Measurements from ENCODE around the gene IL32. TPM values are rescaled to one million over a fixed set of nuclear protein-coding genes. Genes with fewer than 3 reads are reported as not detected.

IL32 gene
- total RNA-seq, 4 donors from 2014 or later, result 21.9 to 720 (median 492) TPM

DNA sequence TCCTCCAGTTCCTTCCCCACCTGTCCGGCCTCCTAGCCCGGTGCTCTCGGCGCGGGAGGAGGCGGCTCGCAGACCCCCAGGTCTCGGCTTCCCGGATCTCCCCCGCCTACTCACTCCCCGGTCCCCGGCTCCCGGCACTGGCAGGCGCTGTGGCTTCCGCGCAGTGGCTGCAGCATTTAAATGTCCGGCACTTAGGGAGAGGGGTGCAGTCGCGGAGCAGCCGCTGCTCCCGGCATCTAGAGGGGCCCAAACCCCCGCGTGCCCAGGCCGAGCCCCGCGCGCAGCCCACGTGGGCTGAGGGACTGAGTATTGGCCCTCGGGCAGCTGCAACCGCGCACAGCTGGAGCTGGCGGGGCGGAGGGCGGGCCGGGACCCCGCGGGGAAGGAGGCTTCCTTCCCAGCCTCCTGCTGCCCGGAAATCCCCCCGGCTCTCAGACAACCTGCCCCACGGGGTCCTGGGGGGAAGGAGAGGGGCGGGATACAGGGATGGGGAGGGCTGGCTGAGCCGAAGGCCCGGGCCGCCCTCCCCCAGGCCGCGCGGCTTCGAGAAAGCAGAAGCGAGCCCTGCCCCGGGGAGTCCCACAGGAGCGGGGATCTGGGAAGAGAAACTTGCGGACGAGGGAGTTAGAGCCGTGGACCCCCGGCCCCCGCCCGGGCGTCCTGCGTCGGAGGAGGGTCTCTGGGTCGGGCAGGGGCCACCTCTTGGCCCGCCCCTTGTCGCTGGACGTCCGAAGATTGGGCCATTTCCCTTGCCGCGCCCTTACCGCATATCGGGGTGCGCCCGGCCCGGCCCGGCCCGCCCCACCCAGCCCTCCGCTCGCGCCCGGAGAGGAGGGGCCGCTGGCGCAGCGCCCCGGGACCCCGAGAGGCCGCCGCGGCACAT lies 19.4 kb upstream of the IL32 start, which contains the start of gene MMP25:
Gene MMP25, plus strand, starts transcription at position 804 of the 883 bp plus-strand sequence. CDS start 357 bp downstream, outside the sequence.
- in situ Hi-C loops (cut with MboI; ENCODE audit: low pct_ligation_motif_present in 1 of 4, low pct_unique_long_range_greater_than_20kb in 1 of 4, low sequenced_read_pairs in 3 of 4), result loop anchor here in 1 of 4 donors (25.0 kb wide), 1 partner anchor 91 kb away; the partner anchor contains the start of gene ZNF213
- DNase-seq, result peak; percentile 37

DNA sequence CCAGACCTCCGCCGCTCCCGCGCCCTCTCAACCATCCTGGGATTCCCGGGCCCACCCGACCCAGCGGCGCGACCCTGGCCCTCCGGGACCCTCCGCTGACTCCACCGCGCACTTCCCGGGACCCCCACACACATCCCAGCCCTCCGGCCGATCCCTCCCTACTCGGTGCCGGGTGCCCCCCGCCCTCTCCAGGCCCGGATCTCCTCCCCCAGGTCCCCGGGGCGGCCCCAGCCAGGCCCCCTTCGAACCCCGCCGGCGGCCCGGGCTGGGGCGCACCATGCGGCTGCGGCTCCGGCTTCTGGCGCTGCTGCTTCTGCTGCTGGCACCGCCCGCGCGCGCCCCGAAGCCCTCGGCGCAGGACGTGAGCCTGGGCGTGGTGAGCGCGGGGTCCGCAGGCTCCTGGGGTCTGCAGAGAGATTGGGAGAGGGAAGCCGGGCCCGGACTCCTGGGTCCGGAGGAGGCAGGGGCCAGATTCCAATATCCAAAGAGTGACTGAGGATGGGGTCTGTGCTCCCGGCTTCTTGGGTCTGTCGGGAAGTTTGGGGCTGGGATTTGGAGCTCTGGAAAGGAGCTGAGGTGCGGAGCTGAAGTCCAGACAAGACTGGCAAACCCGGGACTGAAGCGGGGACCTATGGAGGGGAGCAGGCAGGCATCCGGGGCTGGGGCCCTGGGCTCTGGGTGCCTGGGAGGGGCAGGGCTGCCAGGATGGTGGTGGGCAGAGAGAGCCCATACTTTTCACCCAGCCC lies 18.6 kb upstream of the IL32 start:
- Histone ChIP-seq H3K27ac (no peak overlapping the region), H3K4me1 (peaks cover 0 to 22% (median 21%) of the 10 kb centered on the region in 4 donors), H3K36me3 (no peaks in the 10 kb centered on the region), H3K4me3 (peak overlapping the region in 3 of 4 donors; percentile 7 to 53 (median 25)), H3K9me3 (no peaks in the 10 kb centered on the region), H3K27me3 (peaks cover 87% of the 10 kb centered on the region)
- WGBS, 2 donors (ENCODE audit: low coverage in 1 of 2), result 2% methylated on average over 48 of the region's 54 CpGs; no CpG with 5 or more reads in 1 of the 2 donors
- TF ChIP-seq, protein P1, sequence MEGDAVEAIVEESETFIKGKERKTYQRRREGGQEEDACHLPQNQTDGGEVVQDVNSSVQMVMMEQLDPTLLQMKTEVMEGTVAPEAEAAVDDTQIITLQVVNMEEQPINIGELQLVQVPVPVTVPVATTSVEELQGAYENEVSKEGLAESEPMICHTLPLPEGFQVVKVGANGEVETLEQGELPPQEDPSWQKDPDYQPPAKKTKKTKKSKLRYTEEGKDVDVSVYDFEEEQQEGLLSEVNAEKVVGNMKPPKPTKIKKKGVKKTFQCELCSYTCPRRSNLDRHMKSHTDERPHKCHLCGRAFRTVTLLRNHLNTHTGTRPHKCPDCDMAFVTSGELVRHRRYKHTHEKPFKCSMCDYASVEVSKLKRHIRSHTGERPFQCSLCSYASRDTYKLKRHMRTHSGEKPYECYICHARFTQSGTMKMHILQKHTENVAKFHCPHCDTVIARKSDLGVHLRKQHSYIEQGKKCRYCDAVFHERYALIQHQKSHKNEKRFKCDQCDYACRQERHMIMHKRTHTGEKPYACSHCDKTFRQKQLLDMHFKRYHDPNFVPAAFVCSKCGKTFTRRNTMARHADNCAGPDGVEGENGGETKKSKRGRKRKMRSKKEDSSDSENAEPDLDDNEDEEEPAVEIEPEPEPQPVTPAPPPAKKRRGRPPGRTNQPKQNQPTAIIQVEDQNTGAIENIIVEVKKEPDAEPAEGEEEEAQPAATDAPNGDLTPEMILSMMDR (IDR thresholded peaks at IDR 0.05), result no peak
- no peak for TF ChIP-seq POLR2AphosphoS5 (IDR thresholded peaks at IDR 0.05)
- no peak for TF ChIP-seq POLR2A (IDR thresholded peaks at IDR 0.05)
- TF ChIP-seq EP300 (IDR thresholded peaks at IDR 0.05; ENCODE audit: low read depth), result no peak
- intact Hi-C loops (cut with DNase I; ENCODE audit: low total_unique reads) (no loop called here), in situ Hi-C loops (cut with MboI; ENCODE audit: low pct_ligation_motif_present in 1 of 4, low pct_unique_long_range_greater_than_20kb in 1 of 4, low sequenced_read_pairs in 3 of 4) (loop anchor here in 1 of 4 donors (25.0 kb wide), 1 partner anchor 90 kb away; the partner anchor contains the start of gene ZNF213)
- DNase-seq, result no peak

More for the DNA sequence above, 19.4 kb upstream of the IL32 start, which contains the start of gene MMP25:
- 2% methylated on average over 72 of the region's 86 CpGs; no CpG with 5 or more reads in 1 of the 2 donors for whole genome bisulfite sequencing, 2 donors (ENCODE audit: low coverage in 1 of 2)
- peaks cover 87% of the 10 kb centered on the region for H3K27me3 ChIP-seq
- H3K36me3 ChIP-seq, result no peaks in the 10 kb centered on the region
- no peaks in the 10 kb centered on the region for H3K9me3 ChIP-seq
- peaks cover 0 to 22% (median 21%) of the 10 kb centered on the region in 4 donors for H3K4me1 ChIP-seq
- H3K4me3 ChIP-seq, result peak within 1 kb of the TSS in 3 of 4 donors; percentile 7 to 53 (median 25)
- no peak for TF ChIP-seq POLR2AphosphoS5 (IDR thresholded peaks at IDR 0.05)
- no peak for TF ChIP-seq POLR2A (IDR thresholded peaks at IDR 0.05)
- intact Hi-C loops (cut with DNase I; ENCODE audit: low total_unique reads), result no loop called here
- H3K27ac ChIP-seq, result no peak within 1 kb of the TSS

DNA sequence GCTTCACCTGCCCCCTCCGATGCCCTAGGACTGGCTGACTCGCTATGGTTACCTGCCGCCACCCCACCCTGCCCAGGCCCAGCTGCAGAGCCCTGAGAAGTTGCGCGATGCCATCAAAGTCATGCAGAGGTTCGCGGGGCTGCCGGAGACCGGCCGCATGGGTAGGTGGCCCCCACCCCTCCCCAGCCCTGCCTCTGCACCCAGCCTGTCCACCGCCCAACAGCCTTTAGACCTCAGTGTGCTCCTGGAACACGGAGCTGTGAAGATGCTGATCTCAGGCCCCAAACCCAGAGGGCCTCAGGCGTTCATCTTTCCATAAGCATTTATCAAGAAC lies 18.1 kb upstream of the IL32 start:
- H3K36me3 ChIP-seq, result no peaks in the 10 kb centered on the region
- in situ Hi-C loops (cut with MboI; ENCODE audit: low pct_ligation_motif_present in 1 of 4, low pct_unique_long_range_greater_than_20kb in 1 of 4, low sequenced_read_pairs in 3 of 4), result loop anchor here in 1 of 4 donors (25.0 kb wide), 1 partner anchor 90 kb away; the partner anchor contains the start of gene ZNF213

DNA sequence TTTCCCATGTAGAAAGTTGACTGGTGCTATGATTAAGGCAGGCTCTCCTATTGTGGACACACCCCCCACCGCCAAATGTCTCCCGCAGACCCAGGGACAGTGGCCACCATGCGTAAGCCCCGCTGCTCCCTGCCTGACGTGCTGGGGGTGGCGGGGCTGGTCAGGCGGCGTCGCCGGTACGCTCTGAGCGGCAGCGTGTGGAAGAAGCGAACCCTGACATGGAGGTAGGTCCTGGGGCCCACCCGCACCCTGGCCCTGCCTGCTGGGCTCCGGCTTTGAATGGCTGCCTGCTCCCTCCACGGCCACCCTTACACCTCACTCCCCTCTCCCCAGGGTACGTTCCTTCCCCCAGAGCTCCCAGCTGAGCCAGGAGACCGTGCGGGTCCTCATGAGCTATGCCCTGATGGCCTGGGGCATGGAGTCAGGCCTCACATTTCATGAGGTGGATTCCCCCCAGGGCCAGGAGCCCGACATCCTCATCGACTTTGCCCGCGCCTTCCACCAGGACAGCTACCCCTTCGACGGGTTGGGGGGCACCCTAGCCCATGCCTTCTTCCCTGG lies 15.4 kb upstream of the IL32 start:
- Histone ChIP-seq H3K4me1 (peaks cover 0 to 21% (median 19%) of the 10 kb centered on the region in 4 donors), H3K9me3 (no peaks in the 10 kb centered on the region), H3K27ac (no peak overlapping the region), H3K27me3 (peaks cover 60% of the 10 kb centered on the region), H3K36me3 (no peaks in the 10 kb centered on the region), H3K4me3 (no peak overlapping the region)
- in situ Hi-C loops (cut with MboI; ENCODE audit: low pct_ligation_motif_present in 1 of 4, low pct_unique_long_range_greater_than_20kb in 1 of 4, low sequenced_read_pairs in 3 of 4) (loop anchor here in 1 of 4 donors (25.0 kb wide), 1 partner anchor 87 kb away; the partner anchor contains the start of gene ZNF213), intact Hi-C loops (cut with DNase I; ENCODE audit: low total_unique reads) (loop anchor here (10.0 kb wide), 1 partner anchor 115 kb away; no protein-coding TSS in a partner anchor)
- WGBS, 2 donors (ENCODE audit: low coverage in 1 of 2), result 83% methylated on average over 24 of the region's 26 CpGs; no CpG with 5 or more reads in 1 of the 2 donors
- no peak for DNase-seq
- no peak for TF ChIP-seq EP300 (IDR thresholded peaks at IDR 0.05; ENCODE audit: low read depth)
- no peak for TF ChIP-seq POLR2A (IDR thresholded peaks at IDR 0.05)
- TF ChIP-seq, protein P1 (IDR thresholded peaks at IDR 0.05), result no peak
- TF ChIP-seq POLR2AphosphoS5 (IDR thresholded peaks at IDR 0.05), result no peak

More for the DNA sequence above, 18.1 kb upstream of the IL32 start:
- H3K27ac ChIP-seq, result no peak overlapping the region
- H3K9me3 ChIP-seq, result no peaks in the 10 kb centered on the region
- DNase-seq, result no peak
- intact Hi-C loops (cut with DNase I; ENCODE audit: low total_unique reads), result no loop called here
- no peak for TF ChIP-seq POLR2AphosphoS5 (IDR thresholded peaks at IDR 0.05)
- peaks cover 0 to 22% (median 21%) of the 10 kb centered on the region in 4 donors for H3K4me1 ChIP-seq
- 19% methylated on average over 13 of the region's 13 CpGs; no CpG with 5 or more reads in 1 of the 2 donors for WGBS, 2 donors (ENCODE audit: low coverage in 1 of 2)
- H3K27me3 ChIP-seq, result peaks cover 86% of the 10 kb centered on the region
- H3K4me3 ChIP-seq, result no peak overlapping the region
